Mammary epithelial cell (primary cell): ENCODE measurements around the gene CHMP5.

Experiments
- CTCF ChIP-seq, 2 donors: IDR thresholded peaks in 1 of 2; conservative IDR thresholded peaks in 1 of 2; 2 replicates each; pipeline ENCODE4 v1.5.1; 2011 to 2012; ENCODE audit warnings: inconsistent platforms in 2 of 2, low read length in 2 of 2, mild to moderate bottlenecking in 2 of 2, control low read depth in 1 of 2, low read depth in 1 of 2; ENCODE audit not compliant: insufficient read depth in 1 of 2; ENCODE audit errors: extremely low read depth in 1 of 2
- EZH2 ChIP-seq: IDR thresholded peaks from 2 replicates; pipeline ENCODE4 v1.6.1; 2012; ENCODE audit warnings: low read length, inconsistent platforms, borderline replicate concordance

- no peak for TF ChIP-seq CTCF (conservative IDR thresholded peaks at IDR 0.05 in 1 of 2, IDR thresholded peaks at IDR 0.05 in 1 of 2; ENCODE audit: extremely low read depth in 1 of 2, insufficient read depth in 1 of 2, low read depth in 1 of 2, low read length in 2 of 2)
- TF ChIP-seq EZH2, result no peak
Measured at GRCh38 chr9:33315371-33315770, 50.5 kb downstream of the CHMP5 start.
